Inferior parietal cortex (tissue), 1 donor: ENCODE measurements around the gene ZDHHC9.

Source experiments
- DNase-seq: peaks from one replicate; pipeline ENCODE4 v3.0.0-alpha.2; 2016; ENCODE audit errors: extremely low spot score

Gene ZDHHC9

DNA sequence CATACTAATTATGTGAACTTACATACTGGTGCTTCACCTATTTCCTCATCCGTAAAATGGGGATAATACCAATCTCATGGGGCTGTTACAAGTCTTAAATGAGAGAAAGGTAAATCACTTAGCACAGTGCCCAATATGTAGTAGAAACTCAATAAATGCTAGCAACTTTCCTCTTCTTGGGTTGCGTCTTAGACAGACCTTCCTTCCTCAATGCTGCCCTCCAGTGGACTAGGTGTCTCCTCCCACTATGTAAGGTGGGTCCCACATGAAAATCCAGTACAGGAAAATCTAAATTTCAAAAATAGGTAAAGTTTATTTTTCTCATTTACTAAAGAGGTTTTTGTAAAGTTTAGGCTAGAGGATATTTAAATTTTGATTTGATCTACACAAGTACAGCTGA, 20.6 kb downstream of the ZDHHC9 start:
- DNase-seq: no peak

DNA sequence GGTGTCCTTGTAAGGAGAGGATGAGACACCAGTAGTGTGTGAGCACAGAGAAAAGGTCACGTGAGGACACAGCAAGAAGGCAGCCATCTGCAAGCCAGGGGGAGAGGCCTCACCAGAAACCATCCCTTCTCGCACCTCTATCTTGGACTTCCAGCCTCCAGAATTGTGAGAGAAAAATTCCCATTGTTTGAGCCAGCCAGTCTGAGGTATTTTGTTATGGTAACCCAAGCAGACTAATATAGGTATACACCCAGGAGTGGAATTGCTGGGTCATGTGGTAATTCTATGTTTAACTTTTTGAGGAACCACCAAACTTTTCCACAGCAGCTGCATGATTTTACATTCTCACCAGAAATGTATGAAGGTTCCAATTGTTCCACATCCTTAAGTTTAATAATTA, 25.6 kb downstream of the ZDHHC9 start:
- DNase-seq: no peak

DNA sequence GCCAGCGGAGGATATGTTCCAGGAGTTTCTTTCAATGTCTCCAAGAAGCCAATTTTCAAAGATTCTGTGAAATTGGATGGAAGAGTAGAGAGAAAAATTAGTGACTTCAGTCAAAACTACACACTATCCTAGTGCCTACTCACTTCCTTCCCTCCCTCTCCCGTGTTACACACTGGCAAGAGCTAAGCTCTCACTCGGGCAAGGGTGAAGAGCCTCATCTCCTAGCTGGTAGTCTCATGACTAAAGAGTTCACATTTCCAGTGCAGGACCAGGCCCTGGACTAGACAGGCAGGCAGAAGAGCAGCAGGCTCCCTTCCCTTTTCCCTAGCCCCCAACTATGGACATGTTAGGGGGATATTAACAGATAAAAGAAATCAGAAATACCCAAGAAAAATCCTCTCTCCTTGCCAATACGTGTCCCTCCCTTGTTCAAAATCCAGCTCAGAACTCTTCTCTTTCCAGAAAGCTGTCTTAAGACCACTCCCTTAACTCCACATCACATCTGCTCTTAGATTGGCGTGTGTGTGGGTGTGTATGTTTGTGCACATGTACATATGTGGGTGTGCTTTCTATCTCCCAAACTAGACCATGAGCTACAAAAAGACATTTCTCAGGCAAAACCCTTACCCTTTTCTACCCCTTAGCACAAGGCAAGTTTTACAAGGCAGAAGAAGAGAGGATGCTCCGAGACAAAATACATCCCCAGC, 29.9 kb downstream of the ZDHHC9 start:
- DNase-seq: no peak

DNA sequence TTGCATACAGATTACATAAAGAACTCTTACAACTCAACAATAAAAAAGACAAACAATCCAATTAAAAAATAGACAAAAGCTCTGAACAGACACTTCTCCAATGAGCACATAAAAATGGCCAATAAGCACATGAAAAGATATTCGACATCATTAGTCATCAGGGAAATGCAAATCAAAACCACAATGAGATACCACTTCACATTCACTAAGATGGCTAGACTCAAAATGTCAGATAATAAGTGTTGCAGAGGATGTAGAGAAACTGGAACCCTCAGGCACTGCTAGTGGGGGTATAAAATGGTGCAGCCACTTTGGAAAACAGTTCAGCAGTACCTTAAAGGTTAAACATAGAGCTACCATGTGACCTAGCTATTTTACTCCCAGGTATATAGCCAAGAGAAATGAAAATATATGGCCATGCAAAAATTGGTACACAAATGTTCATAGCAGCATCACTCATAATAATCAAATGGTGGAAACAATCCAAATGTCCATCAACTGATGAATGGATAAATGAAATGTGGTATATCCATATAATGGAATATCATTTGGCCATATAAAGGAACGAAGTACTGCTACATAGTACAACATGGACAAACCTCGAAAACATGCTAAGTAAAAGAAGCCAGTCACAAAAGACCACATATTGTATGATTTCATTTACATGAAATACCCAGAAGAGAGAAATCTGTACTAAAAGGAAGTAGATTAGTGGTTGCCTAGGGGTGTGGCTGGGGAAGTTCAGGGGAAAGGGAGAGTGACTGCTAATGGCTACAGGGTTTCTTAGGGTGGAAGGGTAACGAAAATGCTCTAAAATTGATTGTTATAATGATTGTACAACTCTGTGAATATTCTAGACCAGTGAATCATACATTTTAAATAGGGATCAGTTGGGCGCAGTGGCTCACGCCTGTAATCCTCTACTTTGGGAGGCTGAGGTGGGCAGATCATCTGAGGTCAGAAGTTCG, 34.6 kb downstream of the ZDHHC9 start:
- DNase-seq: no peak

DNA sequence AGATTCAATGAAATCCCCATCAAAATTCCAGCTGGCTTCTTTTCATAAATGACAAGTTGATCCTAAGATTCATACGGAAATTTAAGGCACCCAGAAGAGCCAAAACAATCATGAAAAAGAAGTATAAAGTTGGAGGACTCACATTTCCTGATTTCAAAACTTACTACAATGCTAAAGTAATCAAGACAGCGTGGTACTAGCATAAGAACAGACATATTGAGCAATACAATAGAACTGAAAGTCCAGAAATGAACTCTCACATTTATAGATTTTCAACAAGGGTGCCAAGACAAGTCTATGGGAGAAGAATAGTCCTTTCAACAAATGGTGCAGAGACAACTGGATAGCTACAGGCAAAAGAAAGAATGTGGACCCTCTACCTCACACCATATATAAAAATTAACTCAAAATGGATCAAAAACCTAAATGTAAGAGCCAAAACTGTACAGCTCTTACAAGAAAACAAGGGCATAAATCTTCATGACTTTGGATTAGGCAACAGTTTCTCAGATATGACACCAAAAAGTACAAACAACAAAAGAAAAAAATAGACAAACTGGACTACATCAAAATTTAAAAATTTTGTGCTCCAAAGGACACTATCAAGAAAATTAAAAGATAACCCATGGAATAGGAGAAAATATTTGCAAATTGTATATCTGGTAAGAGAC, 35.4 kb downstream of the ZDHHC9 start:
- DNase-seq: no peak

DNA sequence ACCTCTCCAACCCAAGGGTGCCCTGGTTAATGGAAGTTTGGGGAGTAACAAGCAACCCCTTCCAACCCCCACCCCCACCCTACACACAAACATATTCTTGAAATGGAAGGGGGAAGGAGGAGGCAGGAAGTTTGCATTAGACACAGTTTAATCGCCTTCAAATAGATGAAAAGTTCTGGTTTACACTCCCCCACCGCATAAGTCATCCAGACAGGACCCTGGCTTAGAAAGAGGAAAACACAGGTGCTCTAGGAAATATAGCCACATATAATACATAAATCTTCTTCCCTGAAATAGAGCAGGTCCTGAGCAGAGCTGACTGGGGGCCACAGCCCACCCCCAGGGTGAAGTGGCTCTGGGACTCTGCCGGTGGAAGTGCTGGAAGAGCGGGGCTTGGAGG, 38.9 kb downstream of the ZDHHC9 start:
- no peak for DNase-seq

DNA sequence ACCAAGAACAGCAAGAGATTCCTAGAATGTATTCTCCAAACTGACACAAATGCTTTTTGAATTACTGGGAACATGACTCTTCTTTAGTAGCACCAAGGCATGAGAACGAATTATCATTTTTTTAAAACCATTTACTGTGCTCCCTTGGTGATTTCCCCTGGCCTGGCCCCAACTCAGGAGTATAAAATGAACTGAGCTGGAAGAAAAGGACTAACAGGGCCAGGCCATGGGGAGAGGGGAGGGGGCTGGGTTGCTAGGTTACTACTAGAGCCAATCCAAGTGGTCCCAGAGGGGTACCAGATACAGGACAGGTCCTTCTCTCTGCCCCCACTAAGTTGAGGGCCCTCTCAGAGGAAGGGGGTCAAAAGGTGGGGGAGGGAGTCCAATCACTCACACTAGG, 40.8 kb downstream of the ZDHHC9 start:
- DNase-seq: no peak

DNA sequence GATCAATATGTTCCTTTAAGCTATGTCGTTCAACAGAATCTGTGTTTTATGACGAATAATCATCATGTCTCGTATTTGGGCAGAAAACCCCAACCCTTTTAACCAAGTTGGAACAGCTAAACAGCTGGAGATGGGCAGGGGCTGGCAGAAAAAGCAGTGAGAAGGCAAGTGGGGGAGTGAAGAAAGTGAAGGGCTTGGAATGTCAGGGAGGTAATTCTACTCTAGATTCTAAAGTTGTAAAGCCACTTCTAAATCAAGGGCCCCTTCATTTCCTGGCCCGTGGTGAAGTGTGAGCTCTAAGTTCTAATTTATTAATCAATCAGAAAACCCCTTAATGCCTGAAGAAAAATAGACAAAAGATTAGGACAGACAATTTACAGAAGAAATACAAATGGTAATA, 43.5 kb downstream of the ZDHHC9 start:
- no peak for DNase-seq

DNA sequence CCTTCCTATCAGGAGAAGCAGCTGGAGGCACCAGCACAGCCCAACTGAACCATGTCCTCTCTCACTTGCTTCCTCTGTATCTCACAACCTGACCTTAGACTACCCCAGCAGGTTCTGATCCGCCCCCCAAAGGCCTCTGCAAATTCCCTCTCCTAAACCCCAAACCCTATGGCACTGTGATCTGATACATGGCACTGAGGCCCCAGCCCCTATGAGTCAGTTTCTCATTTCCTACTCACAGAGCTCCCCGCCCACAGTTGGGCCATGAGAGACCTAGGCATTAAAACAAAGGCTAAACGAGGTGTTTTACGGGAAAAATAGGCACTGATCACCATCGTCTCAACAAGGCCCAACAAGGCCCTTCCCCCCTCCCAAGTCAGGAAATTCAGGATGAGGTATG, 44.8 kb downstream of the ZDHHC9 start:
- no peak for DNase-seq

DNA sequence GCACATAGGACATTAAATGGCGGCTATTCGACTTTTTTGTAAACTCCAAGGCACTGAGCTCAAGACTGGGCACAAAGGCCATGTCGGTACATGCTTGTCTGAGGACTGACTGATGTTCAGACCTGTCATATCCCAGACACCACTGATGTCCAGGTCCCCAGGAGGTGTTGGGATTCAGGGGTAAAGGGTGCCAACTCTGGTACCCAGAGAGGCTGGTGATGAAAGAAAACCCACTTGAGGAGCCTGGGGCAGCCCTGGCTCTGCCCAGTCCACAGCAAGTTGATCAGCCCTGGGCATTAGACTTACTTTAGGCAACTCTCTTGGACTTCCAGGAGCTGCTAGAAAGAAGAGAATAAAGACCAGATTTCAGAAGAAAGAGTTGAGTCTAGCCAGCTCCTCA, 45.2 kb downstream of the ZDHHC9 start:
- DNase-seq: no peak

DNA sequence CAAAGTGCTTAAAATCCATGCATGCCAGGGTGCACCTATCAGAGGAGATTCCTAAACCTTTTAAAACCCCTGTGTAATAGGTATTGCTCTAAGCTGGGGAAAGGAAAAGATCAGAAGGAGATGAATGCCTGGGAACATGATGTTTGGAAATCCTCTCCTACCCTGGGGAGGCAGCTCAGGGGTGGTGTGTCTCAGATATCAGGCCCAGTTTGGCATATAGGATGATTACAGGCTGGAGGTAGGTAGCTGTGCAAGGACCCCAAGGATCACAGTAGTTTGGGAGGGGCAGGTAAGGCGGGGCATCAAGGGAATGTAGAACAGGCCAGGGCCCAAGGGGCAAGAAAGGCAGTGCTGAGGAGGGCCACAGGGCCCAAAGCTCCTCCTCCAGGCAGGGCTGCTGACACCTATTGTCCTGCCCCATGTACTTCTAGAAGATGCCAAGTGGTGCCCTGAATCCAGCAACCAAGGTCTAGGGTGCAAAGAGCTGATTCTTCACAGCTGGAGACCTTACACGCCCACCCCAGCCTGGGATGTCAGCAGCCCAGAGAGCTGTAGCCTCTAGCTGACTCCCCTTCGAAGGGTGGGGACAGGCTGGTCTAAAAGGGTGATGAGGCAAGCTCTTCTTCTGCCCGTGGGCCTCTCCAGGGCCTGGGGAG, 46.3 kb downstream of the ZDHHC9 start:
- DNase-seq: no peak

DNA sequence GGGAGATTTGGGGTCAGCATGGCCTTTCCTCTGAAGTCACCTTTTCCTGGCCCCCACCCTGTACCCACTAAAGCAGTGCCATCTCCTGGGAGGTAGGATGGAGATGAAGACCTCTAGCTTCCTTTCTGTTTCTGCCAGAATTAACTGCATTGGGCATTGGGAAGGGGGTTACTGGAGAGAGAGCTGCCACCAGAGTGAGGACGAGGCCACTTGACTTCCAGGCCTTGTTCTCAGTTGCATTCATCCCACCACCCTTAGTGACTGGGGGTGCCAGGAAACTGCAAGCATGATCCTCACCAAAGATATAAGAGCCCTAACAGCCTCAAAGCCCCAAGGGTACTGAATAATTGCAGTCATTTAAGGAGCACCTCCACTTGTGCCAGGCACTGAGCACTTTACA, 48.1 kb downstream of the ZDHHC9 start:
- DNase-seq: no peak

DNA sequence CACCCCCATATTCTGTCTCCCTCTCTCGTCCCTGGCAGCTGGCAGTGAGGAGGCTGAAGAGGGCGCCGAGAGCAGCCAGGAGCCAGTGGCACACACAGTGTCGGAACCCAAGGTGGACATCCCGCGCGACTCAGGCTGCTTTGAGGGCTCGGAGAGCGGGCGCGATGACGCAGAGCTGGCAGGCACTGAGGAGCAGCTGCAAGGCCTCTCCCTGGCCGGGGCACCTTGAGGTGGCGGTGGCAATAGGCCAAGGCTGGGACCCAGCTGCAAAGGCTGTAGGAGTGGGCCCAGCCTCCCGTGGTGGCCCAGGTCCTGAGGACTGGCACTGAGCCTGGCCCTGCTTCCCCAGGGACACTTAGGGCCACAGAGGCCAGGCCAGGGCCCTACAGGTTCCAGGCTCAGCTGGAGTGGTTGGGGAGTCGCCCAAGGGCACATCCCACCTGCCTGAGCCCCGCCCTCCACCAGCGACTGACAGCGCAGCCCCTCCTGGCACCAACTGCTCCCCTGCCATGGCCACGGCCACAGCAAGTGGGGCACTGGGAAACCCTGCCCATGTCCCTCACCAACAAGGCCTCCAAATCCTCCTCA, 50.0 kb downstream of the ZDHHC9 start:
- no peak for DNase-seq

DNA sequence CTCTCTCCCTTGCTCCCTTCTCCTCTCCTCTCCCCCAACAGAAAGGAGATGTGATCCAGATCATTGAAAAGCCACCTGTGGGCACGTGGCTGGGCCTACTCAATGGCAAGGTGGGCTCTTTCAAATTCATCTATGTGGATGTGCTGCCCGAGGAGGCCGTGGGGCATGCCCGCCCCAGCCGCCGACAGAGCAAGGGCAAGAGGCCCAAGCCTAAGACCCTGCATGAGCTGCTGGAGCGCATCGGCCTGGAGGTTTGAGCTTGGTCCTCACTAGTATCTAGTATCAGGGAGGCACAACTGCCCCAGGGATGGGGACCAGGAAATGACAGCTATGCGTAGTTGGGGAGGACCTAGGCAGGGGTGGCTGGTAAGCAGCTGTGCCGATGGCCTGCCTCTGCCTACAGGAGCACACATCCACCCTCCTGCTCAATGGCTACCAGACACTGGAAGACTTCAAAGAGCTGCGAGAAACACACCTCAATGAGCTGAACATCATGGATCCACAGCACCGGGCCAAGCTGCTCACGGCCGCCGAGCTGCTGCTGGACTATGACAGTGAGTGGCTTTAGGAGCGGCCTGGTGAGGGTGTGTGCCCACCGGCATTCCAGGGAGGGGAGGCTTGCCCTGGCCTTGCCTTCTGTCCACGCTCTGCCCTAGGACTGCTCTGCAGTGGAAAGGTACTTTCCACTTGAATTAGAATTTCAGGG, 50.9 kb downstream of the ZDHHC9 start:
- DNase-seq: no peak

DNA sequence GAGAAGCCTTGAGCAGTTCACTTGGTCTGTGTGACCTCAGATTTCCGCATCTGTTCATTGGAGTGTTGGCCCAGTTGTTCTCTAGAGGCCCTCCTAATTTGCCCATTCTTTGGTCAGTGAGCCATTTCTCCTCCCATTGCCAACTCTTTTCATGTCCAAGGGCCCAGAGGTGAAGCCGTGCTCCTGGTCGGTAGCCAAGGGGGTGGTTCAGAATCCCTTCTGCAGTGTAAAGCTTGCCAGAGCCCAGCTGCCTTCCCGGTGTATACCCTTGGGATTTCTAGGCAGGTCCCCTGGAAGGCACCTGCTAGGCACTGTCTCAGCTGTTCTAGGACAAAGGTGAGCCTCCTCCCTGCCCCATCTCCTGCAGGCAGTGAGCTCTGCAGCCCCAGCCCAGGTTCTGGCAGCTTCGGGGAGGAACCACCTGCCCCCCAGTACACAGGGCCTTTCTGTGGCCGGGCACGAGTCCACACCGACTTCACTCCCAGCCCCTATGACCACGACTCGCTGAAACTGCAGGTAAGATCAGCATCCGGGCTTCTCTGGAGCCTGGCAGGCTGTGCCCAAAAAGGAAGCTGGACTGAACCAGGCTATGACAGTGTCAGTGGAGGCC, 51.6 kb downstream of the ZDHHC9 start:
- no peak for DNase-seq

DNA sequence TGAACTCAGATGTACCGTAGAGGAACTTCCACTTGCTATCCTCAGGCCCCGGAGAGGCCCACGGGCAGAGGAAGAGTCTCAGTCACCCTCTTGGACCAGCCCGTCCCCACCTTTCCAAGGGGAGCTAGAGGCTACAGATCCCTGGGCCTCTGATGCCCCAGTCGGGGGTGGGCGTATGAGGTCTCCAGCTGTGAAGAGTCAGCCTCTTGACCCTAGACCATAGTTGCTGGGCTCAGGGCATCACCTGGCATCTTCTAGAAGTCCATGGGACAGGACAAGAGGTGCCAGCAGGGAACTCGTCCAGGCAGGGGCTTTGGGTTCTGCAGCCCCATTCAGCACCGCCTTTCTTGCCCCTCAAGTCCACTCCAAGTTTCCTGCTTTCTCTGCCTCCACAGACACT, 52.4 kb downstream of the ZDHHC9 start:
- DNase-seq: no peak

DNA sequence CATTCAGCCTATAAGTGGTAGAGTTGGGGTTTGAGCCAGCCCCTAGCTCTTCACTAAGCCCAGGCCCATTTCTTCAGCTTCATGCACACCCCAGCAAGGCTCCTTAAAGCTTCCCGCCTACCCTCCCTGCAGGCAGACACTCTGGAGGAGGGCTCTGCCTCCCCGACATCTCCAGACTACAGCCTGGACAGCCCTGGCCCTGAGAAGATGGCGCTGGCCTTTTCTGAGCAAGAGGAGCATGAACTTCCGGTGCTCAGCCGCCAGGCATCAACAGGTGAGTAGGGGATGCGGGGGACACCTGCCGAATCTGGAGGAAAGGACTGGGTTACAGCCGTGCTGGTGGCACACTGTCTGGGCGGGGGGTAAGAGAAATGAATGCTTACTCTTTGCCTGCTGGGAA, 52.9 kb downstream of the ZDHHC9 start:
- no peak for DNase-seq

DNA sequence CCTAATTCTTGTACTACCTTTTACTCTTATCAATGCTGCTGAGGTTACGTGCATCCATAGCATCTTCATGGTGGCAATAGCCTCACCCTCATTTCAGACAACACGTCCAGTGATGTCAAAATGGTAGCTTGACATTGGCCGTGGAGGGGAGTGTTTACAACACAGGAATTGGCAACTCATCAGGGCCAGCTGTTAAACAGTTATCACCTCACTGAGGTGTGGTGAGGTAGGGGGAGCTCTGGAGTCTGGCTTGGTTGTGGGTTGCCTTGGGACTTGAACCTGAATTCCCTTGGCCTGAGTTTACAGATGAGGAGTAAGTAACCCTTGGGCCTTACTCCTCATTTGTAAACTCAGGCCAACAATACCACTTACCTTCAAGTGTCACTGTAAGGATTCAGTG, 53.5 kb downstream of the ZDHHC9 start:
- DNase-seq: no peak

DNA sequence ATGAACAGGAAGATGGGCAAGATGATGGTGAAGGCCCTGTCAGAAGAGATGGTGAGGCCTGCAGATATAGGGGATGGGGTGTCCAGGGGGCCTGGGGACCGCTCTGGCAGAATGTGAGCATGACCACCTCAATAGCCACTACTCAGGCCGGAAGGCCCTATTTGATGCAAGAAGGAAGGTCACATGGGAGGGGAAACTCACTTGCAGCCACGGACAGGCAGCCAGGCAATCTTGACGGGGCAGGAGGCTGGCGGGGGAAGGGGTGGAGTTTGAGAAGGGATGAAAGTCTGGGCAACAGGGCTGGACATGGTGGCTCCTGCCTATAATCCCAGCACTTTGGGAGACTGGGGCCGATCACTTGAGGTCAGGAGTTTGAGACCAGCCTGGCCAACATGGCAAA, 55.2 kb downstream of the ZDHHC9 start:
- no peak for DNase-seq

DNA sequence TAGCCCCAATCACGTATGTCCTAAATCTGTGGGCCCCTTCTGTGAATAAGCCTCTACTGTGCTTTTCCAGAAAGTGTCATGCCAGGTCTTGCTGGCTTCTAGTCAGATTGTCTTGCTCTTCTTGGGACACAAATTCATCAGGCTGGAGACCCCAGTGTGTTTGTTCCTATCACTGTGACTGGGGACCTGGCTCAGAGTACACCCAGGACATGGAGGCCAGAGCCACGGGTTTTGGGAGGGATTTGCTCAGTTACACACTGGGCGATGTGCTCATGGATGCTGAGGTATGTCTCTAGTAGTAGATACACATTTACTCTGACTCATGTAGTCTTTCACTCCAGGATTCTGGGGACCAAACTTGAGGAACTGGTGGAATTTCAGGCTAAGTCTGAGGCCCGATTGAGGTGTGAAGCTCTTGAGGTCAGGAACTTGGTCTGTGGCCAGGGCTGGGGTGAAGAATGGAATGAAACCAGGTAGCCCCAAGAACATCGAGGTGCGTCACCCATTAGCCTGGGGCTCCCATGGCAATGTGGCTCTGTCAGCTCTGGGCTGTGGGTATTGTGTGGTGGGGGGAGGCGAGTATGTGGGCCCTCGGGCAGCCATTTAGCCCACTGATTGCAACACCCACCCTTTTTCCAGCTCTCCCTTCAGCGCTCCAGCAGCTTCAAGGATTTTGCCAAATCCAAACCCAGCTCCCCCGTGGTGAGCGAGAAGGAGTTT, 56.2 kb downstream of the ZDHHC9 start:
- no peak for DNase-seq
